ENCODE measurements around the gene FBXO30.

FBXO30 gene

DNA sequence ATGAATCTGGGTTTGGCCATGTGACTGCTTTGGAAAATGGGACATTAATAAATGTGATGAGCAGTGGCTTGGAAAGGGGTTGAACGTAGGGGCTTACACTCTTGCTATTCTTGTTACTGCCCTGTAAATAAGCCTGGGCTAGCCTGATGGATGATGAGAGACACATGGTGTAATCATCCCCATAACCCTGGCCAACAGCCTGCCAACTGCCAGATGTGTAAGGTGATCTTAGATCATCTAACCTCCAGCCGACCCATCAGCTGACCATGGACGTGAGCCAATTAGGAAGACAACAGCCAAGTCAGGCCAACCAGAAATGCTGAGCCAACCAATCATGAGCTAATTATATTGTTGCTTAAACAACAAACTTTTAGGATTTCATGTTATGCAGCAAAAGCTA is 25.2 kb downstream of the FBXO30 start:
- no peak overlapping the region for H3K9ac ChIP-seq (ENCODE audit: low read length)
- H2AFZ ChIP-seq (ENCODE audit: low read depth, low read length, severe bottlenecking): no peak overlapping the region
- H3K27me3 ChIP-seq (ENCODE audit: low read length): no peaks in the 10 kb centered on the region
- peaks cover 8% of the 10 kb centered on the region; the same call in 1 of the 2 replicates for H3K79me2 ChIP-seq (ENCODE audit: insufficient read depth, low read length)
- no peaks in the 10 kb centered on the region for H3K9me2 ChIP-seq (replicated peaks; ENCODE audit: insufficient read depth, low read length)
- TF ChIP-seq, protein P1, sequence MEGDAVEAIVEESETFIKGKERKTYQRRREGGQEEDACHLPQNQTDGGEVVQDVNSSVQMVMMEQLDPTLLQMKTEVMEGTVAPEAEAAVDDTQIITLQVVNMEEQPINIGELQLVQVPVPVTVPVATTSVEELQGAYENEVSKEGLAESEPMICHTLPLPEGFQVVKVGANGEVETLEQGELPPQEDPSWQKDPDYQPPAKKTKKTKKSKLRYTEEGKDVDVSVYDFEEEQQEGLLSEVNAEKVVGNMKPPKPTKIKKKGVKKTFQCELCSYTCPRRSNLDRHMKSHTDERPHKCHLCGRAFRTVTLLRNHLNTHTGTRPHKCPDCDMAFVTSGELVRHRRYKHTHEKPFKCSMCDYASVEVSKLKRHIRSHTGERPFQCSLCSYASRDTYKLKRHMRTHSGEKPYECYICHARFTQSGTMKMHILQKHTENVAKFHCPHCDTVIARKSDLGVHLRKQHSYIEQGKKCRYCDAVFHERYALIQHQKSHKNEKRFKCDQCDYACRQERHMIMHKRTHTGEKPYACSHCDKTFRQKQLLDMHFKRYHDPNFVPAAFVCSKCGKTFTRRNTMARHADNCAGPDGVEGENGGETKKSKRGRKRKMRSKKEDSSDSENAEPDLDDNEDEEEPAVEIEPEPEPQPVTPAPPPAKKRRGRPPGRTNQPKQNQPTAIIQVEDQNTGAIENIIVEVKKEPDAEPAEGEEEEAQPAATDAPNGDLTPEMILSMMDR (IDR thresholded peaks at IDR 0.05; ENCODE audit: insufficient read depth, low read length, poor library complexity, severe bottlenecking): no peak
- no peak for TF ChIP-seq EZH2phosphoT487 (conservative IDR thresholded peaks at IDR 0.05; ENCODE audit: low read length)
- H3K9me3 ChIP-seq (ENCODE audit: insufficient read depth, low read length): peaks cover 6% of the 10 kb centered on the region; the same call in 1 of the 2 replicates
- H3K4me2 ChIP-seq (ENCODE audit: low read depth, low read length, poor library complexity, severe bottlenecking): no peak overlapping the region
- no peaks in the 10 kb centered on the region for H4K20me1 ChIP-seq (ENCODE audit: low read depth, low read length)
- H3K27ac ChIP-seq (ENCODE audit: low read depth, low read length): no peak overlapping the region
- no peaks in the 10 kb centered on the region for H3F3A ChIP-seq (ENCODE audit: insufficient read depth)
- H3K36me3 ChIP-seq (ENCODE audit: low read length): peaks cover 16% of the 10 kb centered on the region
- no peak overlapping the region for H3K4me3 ChIP-seq (ENCODE audit: insufficient read depth, low read length, poor library complexity, severe bottlenecking)

DNA sequence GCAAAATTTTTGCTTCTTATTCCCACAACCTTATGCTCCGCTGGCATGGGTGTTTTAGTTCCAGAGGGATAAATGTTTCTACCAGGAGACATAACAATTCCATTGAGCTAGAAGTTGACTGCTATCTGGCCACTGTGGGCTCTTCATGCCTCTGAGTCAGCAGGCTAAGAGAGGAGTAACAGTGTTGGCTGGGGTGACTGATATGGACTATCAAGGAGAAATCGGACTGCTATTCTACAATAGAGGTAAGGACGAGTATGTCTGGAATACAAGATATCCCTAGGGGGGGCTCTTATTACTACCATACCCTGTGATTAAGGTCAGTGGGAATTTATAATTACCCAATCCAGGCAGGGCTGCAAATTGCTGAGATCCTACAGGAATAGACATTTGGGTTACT is 26.9 kb downstream of the FBXO30 start:
- no peaks in the 10 kb centered on the region for H3K9me2 ChIP-seq (replicated peaks; ENCODE audit: insufficient read depth, low read length)
- no peak overlapping the region for H3K4me2 ChIP-seq (ENCODE audit: low read depth, low read length, poor library complexity, severe bottlenecking)
- H3K27me3 ChIP-seq (ENCODE audit: low read length): no peaks in the 10 kb centered on the region
- H3K9ac ChIP-seq (ENCODE audit: low read length): no peak overlapping the region
- H3K9me3 ChIP-seq (ENCODE audit: insufficient read depth, low read length): 0 out of 2 replicates have a peak, but pooled peaks cover 1% of the 10 kb centered on the region
- H3K4me3 ChIP-seq (ENCODE audit: insufficient read depth, low read length, poor library complexity, severe bottlenecking): no peak overlapping the region
- no peak overlapping the region for H2AFZ ChIP-seq (ENCODE audit: low read depth, low read length, severe bottlenecking)
- TF ChIP-seq EZH2phosphoT487 (conservative IDR thresholded peaks at IDR 0.05; ENCODE audit: low read length): no peak
- TF ChIP-seq, protein P1 (IDR thresholded peaks at IDR 0.05; ENCODE audit: insufficient read depth, low read length, poor library complexity, severe bottlenecking): no peak
- no peak overlapping the region for H3K27ac ChIP-seq (ENCODE audit: low read depth, low read length)
- 0 out of 2 replicates have a peak, but pooled peaks cover 4% of the 10 kb centered on the region for H3K36me3 ChIP-seq (ENCODE audit: low read length)
- no peaks in the 10 kb centered on the region for H3F3A ChIP-seq (ENCODE audit: insufficient read depth)
- no peaks in the 10 kb centered on the region for H4K20me1 ChIP-seq (ENCODE audit: low read depth, low read length)
- H3K79me2 ChIP-seq (ENCODE audit: insufficient read depth, low read length): no peaks in the 10 kb centered on the region

DNA sequence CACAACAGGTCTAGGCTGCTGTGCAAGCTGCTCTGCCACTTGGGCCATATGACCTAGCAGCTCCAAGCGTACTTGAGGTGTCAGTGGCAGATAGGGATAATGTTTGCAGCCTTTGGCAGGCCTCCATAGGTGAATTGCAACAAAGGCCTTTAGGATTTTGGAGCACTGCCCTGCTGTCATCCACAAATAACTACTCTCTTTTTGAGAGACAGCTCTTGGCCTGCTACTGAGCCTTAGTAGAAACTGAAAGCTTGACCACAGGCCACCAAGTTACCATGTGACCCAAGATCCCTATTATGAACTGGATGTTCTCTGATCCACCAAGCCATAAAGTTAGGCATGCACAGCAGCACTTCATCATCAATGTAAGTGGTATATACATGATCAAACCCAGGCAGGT is 29.9 kb downstream of the FBXO30 start:
- no peak for TF ChIP-seq EZH2phosphoT487 (conservative IDR thresholded peaks at IDR 0.05; ENCODE audit: low read length)
- TF ChIP-seq, protein P1 (IDR thresholded peaks at IDR 0.05; ENCODE audit: insufficient read depth, low read length, poor library complexity, severe bottlenecking): no peak
- H3K9me3 ChIP-seq (ENCODE audit: insufficient read depth, low read length): no peaks in the 10 kb centered on the region
- no peak overlapping the region for H3K4me3 ChIP-seq (ENCODE audit: insufficient read depth, low read length, poor library complexity, severe bottlenecking)
- no peaks in the 10 kb centered on the region for H3K36me3 ChIP-seq (ENCODE audit: low read length)
- H4K20me1 ChIP-seq (ENCODE audit: low read depth, low read length): no peaks in the 10 kb centered on the region
- H3K9ac ChIP-seq (ENCODE audit: low read length): no peak overlapping the region
- no peaks in the 10 kb centered on the region for H3K27me3 ChIP-seq (ENCODE audit: low read length)
- H3F3A ChIP-seq (ENCODE audit: insufficient read depth): no peaks in the 10 kb centered on the region
- no peaks in the 10 kb centered on the region for H3K9me2 ChIP-seq (replicated peaks; ENCODE audit: insufficient read depth, low read length)
- H3K79me2 ChIP-seq (ENCODE audit: insufficient read depth, low read length): no peaks in the 10 kb centered on the region
- no peak overlapping the region for H3K4me2 ChIP-seq (ENCODE audit: low read depth, low read length, poor library complexity, severe bottlenecking)
- H3K27ac ChIP-seq (ENCODE audit: low read depth, low read length): no peak overlapping the region
- no peak overlapping the region for H2AFZ ChIP-seq (ENCODE audit: low read depth, low read length, severe bottlenecking)
